GM23248 (cell line): Measurements from ENCODE around the gene TXNL4B.

Experiments used
- EZH2 ChIP-seq: fragments of 200-600 bp; sonication (generic); IDR thresholded peaks from 2 replicates; pipeline ENCODE4 v1.6.1; 2018; ENCODE audit warnings: antibody characterized with exemption, mild to moderate bottlenecking; ENCODE audit not compliant: insufficient read depth, poor library complexity, severe bottlenecking
- EZH2phosphoT487 ChIP-seq: fragments of 200-600 bp; sonication (generic); IDR thresholded peaks from 2 replicates; pipeline ENCODE4 v1.6.1; 2018; ENCODE audit warnings: antibody characterized with exemption, moderate library complexity, mild to moderate bottlenecking, low read depth; ENCODE audit not compliant: insufficient read depth

GRCh38 chr16:72061564-72061963 is 31.9 kb downstream of the TXNL4B start:
- no peak for TF ChIP-seq EZH2
- TF ChIP-seq EZH2phosphoT487: no peak
